ENCODE results near the gene SMR3B.

The SMR3B gene

DNA sequence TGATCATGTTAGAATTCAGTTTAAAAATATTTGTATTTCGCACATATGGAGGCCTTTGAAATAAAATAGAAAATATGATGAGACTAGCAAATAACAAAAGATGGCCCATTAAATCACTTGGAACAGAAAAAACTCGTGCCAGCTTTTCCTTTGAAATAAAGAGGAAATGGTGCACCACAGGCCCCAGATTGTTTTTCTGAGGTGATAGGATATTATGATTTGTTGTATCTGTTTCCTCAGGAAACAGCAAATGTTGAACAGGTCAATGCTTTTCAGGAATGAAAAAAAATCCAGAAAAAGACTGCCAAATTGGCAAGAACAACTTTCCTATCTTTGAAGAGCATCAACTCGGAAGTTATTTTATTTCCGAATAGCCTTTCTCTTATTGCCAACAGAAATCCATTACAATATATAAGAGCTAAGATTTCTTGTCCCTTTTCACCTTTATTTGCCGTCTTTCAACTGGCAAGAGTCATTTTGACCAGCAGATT, at the start of gene SMR3B:
Gene SMR3B (plus strand): TSS at position 441 of the 491 bp plus-strand sequence. CDS start 1,380 bp downstream, outside the sequence.
- FAIRE-seq, result no peak

DNA sequence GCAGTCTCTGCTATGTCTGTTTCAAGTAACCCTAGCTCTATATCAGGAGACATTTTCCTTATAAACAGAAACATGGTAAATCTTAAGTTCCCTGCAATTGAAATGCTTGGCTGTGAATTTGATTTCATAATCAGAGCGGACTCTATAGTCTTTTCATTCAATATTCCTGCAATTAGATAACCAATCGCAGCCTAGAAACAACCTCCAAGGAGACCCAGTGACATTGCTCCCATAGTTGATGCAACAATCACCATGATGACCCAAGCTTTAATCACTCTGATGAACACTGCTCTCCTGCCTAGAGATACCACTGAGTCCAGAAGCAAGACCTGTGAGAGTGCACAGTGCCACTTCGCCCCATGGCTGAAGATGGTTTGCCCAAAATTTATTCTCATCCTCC, 48.2 kb upstream of the SMR3B start, which contains the start of gene CABS1:
Gene CABS1 (plus strand): TSS at position 301 of the 400 bp plus-strand sequence. CDS start 59 bp downstream, at position 360.
- no peak for FAIRE-seq

- FAIRE-seq, result no peak
These were observed 46.9 kb upstream of the SMR3B start for GRCh38 chr4:70336043-70336442.

GRCh38 chr4:70337886-70338420, 45.0 kb upstream of the SMR3B start:
- no peak for FAIRE-seq

- no peak for FAIRE-seq
These were observed 26.7 kb upstream of the SMR3B start for GRCh38 chr4:70356185-70356584.

DNA sequence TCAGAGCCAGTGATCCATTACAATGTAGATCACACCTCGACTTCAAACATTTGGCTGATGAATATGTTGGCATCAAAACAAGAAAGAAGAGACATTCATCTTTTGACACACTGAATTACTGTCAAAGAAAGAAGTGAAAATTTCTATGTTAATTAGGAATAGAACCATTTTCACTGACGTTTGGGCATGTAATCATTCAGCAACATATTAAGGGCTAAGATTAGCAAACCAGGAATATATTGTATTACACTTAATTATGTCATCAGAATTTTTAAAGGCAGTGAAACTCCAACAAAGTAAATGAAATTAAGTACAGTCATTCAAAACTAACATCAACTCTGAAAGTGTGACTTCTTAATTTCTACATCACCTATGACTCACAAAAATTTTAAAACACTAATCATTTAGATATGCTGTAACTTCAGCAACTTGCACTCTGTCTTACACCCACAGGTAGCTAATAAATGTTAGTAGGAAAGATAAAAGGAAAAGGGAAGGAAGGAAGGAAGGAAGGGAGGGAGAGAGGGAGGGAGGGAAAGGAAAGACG, 23.7 kb upstream of the SMR3B start:
- no peak for FAIRE-seq

- FAIRE-seq, result no peak
These were observed 22.5 kb upstream of the SMR3B start, which contains the start of gene SMR3A for GRCh38 chr4:70360460-70360859. TSS of gene SMR3A (plus strand) at chr4:70360760. CDS start at chr4:70362116, 1,356 bp downstream.

DNA sequence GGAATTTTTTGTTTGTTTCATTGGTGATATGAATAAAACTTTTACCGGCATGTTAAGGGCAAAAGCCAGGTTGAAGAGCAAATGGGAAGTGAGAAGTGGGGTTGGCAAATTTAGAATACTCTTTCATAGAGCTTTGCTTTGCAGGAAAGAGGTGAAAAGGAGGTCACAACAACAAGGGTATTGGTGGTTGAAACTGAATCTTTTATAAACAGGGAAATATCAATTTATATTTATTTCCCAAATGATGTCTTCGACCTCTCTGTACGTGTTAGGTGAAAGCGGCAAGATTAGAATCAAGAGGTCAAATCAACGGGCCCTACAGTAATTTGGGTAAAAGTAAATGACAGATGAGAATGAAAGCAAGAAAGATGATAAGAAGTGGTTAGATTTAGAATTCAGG, 18.9 kb upstream of the SMR3B start:
- no peak for FAIRE-seq

GRCh38 chr4:70365479-70365878, 17.5 kb upstream of the SMR3B start:
- FAIRE-seq, result no peak

GRCh38 chr4:70367813-70368212, 15.1 kb upstream of the SMR3B start:
- no peak for FAIRE-seq

DNA sequence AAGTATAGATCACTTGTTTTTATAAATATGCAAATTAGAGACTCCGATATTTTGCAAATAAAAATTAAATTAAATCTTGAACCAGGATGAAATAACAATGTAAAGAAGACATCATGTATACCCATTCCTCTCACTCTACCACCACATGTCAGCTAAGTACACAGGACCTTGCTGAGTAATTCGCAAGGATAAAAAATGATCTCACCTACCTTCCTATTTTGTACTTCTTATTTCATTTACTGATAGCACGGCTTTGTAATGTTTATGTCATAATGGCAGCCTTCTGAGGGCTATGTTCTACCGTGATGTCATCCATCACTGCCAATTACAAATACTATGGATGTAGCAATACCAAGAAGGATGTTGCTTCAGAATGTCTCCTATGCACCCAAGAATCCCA, 10.9 kb upstream of the SMR3B start:
- no peak for FAIRE-seq

DNA sequence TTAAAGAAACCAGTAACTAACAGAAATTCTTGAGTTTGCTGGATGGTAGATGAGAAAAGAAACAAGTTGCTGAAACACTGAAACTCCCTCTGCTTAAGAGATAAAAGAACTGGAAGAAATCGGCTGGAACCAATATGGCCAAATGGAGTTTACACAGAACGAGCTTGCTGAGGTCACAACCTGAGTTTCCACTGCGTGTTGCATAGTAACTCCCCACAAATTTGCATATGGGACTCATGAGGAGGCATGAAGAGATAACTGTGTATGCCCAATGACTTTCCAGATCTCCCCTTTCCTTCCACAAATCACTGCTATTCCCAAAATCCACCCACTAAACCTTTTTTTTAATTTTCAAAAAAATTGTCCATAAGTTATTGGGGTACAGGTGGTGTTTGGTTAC, 10.2 kb upstream of the SMR3B start:
- no peak for FAIRE-seq

GRCh38 chr4:70380578-70380977, 2.4 kb upstream of the SMR3B start:
- no peak for FAIRE-seq

GRCh38 chr4:70392057-70392776, 9.3 kb downstream of the SMR3B start:
- no peak for FAIRE-seq

DNA sequence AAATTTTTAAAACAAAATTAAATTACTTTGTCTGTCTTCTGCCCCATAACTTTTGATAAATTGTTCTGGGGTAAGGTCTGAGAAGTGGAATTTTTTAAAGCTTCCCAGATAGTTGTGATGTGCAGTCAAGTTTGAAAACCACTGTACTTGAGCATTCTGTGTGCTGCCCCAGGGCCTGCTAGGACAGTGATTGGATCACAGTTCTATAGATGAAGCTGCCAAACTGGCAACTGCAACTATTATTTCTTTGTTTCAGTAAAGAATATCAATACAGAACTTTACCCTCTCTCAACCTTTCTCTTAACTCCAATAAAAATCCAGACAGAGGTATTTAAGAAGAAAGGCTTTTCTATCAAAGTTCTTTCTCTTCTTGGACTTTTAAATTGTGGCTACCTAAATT, 14.6 kb downstream of the SMR3B start, which contains the start of gene OPRPN:
Gene OPRPN (plus strand): TSS at position 361 of the 400 bp plus-strand sequence. CDS start 1,346 bp downstream, outside the sequence.
- FAIRE-seq, result no peak

DNA sequence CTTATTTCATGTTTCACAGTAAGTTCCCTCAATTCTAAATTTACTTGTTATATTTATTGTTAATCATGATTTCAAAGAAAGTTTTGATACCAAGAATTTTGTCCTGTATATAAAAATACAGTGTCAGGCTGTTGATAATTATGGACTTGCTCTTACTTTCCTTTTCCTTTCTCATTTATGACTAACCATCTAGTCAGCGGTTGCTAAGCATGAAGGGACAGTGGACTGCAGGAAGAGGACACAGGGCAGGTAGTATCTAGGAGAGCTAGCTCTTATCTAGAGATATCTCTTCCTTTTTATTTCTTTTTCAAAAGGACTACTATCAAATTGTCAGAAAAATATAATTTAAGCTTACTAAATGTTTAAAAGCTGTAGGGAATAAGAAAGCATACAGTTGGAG, 16.4 kb downstream of the SMR3B start:
- FAIRE-seq, result no peak

DNA sequence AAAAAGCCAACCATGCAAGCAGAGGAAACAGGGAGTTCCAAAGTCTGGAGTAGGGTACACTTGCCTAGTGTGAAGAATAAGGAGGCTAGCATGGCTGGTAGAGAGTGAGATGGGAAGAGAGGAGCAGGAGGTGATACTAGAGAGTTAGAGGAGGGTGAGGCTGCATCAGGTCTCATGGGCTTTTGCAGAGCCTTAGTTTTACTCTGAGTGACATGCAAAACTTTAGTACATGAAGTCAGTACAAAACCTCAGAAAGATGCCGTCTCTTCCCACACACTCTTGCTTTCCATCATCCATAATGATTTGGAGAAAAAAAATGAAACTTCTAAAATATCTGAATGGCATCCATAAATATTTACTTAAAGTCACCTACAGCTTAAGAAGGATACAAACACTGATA, 19.8 kb downstream of the SMR3B start:
- no peak for FAIRE-seq

- FAIRE-seq, result no peak
These were observed 22.8 kb downstream of the SMR3B start for GRCh38 chr4:70405765-70406164.

DNA sequence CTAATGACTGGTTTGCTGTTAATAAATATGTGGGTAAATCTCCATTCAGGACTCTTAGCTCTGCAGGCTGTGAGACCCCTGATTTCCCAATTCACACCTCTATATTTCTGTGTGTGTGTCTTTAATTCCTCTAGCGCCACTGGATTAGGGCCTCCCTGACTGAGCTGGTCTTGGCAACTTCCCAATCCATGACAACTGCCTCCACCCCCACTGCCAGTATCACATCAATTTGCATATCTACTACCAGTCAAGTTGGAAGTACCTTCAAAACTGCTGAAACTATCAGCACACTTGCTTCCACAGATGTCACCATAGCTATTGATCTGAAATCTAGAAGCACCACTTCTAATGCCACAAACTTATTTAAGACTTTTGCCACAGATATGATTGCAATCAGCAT, 42.4 kb downstream of the SMR3B start:
- no peak for FAIRE-seq

- FAIRE-seq, result no peak
These were observed 43.9 kb downstream of the SMR3B start for GRCh38 chr4:70426789-70427188.

DNA sequence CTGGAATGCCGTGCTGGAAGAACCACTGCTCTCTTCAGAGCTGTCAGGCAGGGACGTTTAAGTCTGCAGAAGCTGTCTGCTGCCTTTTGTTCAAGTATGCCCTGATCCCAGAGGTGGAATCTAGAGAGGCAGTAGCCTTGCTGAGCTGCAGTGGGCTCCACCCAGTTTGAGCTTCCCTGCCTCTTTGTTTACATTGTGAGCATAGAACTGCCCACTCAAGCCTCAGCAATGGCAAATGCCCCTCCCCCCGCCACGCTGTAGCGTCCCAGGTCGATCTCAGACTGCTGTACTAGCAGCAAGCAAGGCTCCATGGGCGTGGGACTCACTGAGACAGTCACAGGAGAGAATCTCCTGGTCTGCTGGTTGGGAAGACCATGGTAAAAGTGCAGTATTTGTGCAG, 54.3 kb downstream of the SMR3B start:
- no peak for FAIRE-seq
